GM18868 (cell line): Measurements from ENCODE around the gene GNAT2.

ENCODE experiments used
- ATAC-seq: cut with Tn5 transposase; IDR thresholded peaks from one replicate; pipeline ENCODE4 v1.9.1; 2021; ENCODE audit warnings: mild to moderate bottlenecking, moderate library complexity; ENCODE audit not compliant: unreplicated experiment

GNAT2 gene

GRCh38 chr1:109642626-109643025, 23.2 kb upstream of the GNAT2 start:
- ATAC-seq, result no peak

GRCh38 chr1:109641861-109642260, 22.4 kb upstream of the GNAT2 start:
- no peak for ATAC-seq

GRCh38 chr1:109641078-109641740, 21.8 kb upstream of the GNAT2 start:
- no peak for ATAC-seq

- ATAC-seq, result peak; percentile 51
Measured at GRCh38 chr1:109640285-109640865, 21.0 kb upstream of the GNAT2 start.

GRCh38 chr1:109639841-109640184, 20.4 kb upstream of the GNAT2 start:
- ATAC-seq, result no peak

- ATAC-seq, result no peak
Measured at GRCh38 chr1:109639063-109639840, 19.8 kb upstream of the GNAT2 start.

- no peak for ATAC-seq
Measured at GRCh38 chr1:109637446-109637845, 18.0 kb upstream of the GNAT2 start.

- ATAC-seq, result no peak
Measured at GRCh38 chr1:109636201-109636952, 17.0 kb upstream of the GNAT2 start.

GRCh38 chr1:109635862-109636200, 16.4 kb upstream of the GNAT2 start:
- ATAC-seq, result no peak

- ATAC-seq, result peak; percentile 35
Measured at GRCh38 chr1:109634771-109635750, 15.6 kb upstream of the GNAT2 start.

- ATAC-seq, result no peak
Measured at GRCh38 chr1:109634292-109634691, 14.9 kb upstream of the GNAT2 start.

- no peak for ATAC-seq
Measured at GRCh38 chr1:109632671-109633346, 13.4 kb upstream of the GNAT2 start.

- ATAC-seq, result no peak
Measured at GRCh38 chr1:109631513-109632505, 12.4 kb upstream of the GNAT2 start.

GRCh38 chr1:109630898-109631512, 11.6 kb upstream of the GNAT2 start:
- no peak for ATAC-seq

- no peak for ATAC-seq
Measured at GRCh38 chr1:109630081-109630897, 10.9 kb upstream of the GNAT2 start.

- no peak for ATAC-seq
Measured at GRCh38 chr1:109629372-109630030, 10.1 kb upstream of the GNAT2 start.
